ENCODE data around the gene GABARAP.
A peak's percentile ranks its signal among the peaks of the same experiment; 100 is the strongest.

GABARAP gene

GRCh38 chr17:7204828-7205461 lies 37.3 kb downstream of the GABARAP start:
- DNase-seq, result peak; percentile 60

GRCh38 chr17:7204336-7204735 lies 37.9 kb downstream of the GABARAP start:
- peak; percentile 36 for DNase-seq

GRCh38 chr17:7203391-7203790 lies 38.9 kb downstream of the GABARAP start:
- DNase-seq, result no peak

GRCh38 chr17:7196651-7197401 lies 45.4 kb downstream of the GABARAP start:
- DNase-seq, result no peak

- DNase-seq, result no peak
These were observed 46.3 kb downstream of the GABARAP start for GRCh38 chr17:7195971-7196370.

GRCh38 chr17:7192271-7192937 lies 49.8 kb downstream of the GABARAP start:
- peak; percentile 21 for DNase-seq

GRCh38 chr17:7191571-7192270 lies 50.5 kb downstream of the GABARAP start:
- no peak for DNase-seq

- no peak for DNase-seq
These were observed 51.2 kb downstream of the GABARAP start for GRCh38 chr17:7191069-7191468.

GRCh38 chr17:7190276-7190917 lies 51.9 kb downstream of the GABARAP start:
- no peak for DNase-seq

All from NCI-H524 treated with DMSO at 0.1 percent for 48 hours (cell line).